GM21737 (cell line): ENCODE measurements around the gene DGAT2.

Experiments used
- ATAC-seq: cut with Tn5 transposase; IDR thresholded peaks from one replicate; pipeline ENCODE4 v1.9.1; 2021; ENCODE audit warnings: mild to moderate bottlenecking, moderate library complexity; ENCODE audit not compliant: unreplicated experiment

DGAT2 gene

DNA sequence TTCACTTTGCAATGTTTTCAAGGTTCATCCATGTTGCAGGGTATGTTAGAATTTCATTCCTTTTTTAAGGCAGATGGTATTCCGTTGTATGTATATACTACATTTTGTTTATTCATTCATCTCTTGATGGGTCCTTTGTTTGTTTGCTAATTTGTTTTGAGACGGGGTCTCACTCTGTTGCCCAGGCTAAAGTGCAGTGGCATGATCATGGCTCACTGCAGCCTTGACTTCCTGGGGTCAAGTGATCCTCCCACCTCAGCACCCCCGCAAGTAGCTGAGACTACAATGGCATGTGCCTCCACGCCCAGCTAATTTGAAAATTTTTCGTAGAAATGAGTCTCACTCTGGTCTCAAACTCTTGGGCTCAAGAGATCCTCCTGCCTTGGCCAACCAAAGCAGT lies 52.6 kb downstream of the DGAT2 start:
- ATAC-seq = no peak

GRCh38 chr11:75822541-75822940 lies 54.0 kb downstream of the DGAT2 start:
- no peak for ATAC-seq

DNA sequence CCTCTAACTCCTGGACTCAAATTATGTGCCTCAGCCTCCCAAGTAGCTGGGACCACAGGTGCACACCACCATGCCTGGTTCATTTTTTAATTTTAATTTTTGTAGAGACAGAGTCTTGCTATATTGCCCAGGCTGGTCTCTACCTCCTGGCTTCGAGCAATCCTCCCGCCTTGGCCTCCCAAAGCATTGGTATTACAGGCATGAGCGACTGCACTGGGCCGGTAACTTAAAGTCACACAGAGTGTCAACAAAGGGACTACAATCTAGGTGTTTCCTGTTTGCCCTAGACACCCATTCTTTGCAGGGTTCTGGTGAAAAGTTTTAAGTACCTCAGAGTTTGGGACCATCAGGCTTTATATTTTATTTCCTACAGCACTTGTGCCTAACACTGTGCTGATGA lies 54.8 kb downstream of the DGAT2 start:
- no peak for ATAC-seq

DNA sequence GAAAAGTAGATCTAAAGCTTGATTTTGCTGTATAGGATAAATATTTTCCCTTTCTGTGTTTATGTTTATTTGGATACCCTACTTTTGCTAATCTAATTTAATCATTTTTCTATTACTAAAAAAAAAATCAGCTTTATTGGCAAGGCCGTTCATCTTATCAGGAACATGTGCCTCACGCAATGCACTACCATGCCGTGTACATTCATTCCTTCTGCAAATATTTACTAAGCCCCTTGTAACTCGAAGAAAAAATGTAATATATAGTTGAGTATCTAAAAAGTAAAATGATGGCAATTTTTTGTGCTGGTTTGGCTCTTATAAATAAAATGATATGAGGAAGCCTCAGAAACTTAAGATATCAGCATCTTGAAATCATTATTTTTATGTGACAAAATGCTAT lies 55.4 kb downstream of the DGAT2 start:
- ATAC-seq = no peak

GRCh38 chr11:75826461-75827230 lies 58.1 kb downstream of the DGAT2 start:
- ATAC-seq = no peak

DNA sequence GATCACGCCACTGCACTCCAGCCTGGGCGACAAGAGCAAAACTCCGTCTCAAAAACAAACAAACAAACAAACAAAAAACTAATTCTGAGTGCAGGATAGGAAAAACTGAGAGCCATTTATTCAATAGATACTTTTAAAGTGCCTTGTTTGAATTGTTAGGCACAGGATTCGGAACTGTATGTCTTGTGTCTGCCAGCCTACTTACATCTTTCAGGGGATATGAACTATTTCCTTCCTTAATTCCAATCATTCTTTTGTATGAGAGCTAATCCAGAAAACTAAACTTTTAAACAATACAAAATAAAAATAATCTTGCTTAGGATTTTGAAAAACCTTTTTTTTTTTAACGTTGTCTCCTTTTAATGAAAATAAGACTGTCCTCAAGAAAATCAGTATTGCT lies 59.0 kb downstream of the DGAT2 start:
- no peak for ATAC-seq

DNA sequence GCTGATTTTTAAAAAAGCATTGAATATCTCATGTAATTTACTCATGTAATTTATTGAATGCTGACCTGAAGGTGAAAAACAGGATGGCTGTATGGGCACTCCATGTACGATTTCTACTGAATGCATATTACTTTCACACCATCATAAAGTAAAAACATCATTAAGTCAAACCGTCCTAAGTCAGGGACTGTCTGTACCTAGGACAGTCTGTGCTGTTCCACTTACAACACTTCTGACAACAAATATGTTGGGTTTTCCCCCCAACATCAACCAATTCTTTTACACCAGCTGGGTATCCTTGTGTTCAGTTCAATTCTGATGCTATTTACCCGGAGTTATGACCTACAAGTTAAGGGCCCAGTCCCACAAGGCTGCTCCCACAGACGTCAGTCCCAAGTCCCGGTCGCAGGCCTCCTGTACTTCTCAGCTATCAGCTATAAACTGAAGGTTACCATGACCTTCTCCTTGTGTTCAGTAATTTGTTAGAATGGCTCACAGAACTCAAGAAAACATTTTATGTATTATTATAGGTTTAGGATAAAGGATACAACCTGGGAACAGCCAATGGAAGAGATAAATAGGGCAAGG lies 63.4 kb downstream of the DGAT2 start:
- ATAC-seq = no peak

DNA sequence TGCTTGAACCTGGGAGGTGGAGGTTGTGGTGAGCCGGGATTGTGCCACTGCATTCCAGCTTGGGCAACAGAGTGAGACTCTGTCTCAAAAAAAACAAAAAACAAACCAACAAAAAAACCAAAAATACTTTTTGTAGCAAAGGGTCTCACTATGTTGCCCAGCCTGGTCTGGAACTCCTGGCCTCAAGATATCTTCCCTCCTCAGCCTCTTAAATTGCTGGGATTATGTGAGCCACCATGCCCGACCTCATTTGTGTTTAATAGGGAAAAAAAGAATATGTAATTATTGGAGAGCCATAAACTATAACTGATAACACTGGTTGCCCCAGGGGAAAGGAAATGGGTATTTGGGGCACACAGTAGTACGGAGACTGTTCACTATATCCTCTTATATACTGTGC lies 66.2 kb downstream of the DGAT2 start:
- ATAC-seq = no peak

GRCh38 chr11:75836417-75836816 lies 67.8 kb downstream of the DGAT2 start:
- no peak for ATAC-seq

DNA sequence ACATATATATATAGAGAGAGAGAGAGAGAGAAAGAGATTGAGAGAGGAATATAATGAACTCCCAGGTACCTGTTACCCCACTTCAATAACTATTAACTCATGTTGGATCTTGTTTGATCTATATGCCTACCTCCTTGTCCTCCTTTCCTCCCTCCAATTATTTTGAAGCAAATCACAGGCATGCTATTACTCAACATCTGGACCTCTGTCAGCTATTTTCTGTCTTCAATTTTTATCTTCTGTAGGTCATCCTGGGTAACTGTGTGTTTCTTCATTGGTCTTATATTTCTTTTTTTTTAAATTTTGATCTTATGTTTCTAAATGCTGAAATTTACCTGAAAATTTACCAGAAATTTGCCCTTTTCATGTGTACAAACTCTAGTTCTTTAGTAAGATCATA lies 71.3 kb downstream of the DGAT2 start:
- ATAC-seq = no peak

- ATAC-seq = no peak
Measured at GRCh38 chr11:75840522-75840921, 71.9 kb downstream of the DGAT2 start.

- ATAC-seq = no peak
Measured at GRCh38 chr11:75841739-75842138, 73.2 kb downstream of the DGAT2 start.

- ATAC-seq = no peak
Measured at GRCh38 chr11:75845324-75845723, 76.7 kb downstream of the DGAT2 start.

- no peak for ATAC-seq
Measured at GRCh38 chr11:75849894-75850293, 81.3 kb downstream of the DGAT2 start.

GRCh38 chr11:75850787-75851186 lies 82.2 kb downstream of the DGAT2 start:
- no peak for ATAC-seq
